GOT3 (cell line): ENCODE data around the gene SAMHD1.
"Not testable (repeated sequence)": the region's sequence is repeated elsewhere in the genome, so short reads cannot be mapped to it uniquely, and the experiment has no call there.

Experiments
- DNase-seq: peaks from one replicate; lab custom pipeline; 2025; ENCODE audit warnings: mixed read lengths; lab: John Stamatoyannopoulos, UW

Gene SAMHD1

DNA sequence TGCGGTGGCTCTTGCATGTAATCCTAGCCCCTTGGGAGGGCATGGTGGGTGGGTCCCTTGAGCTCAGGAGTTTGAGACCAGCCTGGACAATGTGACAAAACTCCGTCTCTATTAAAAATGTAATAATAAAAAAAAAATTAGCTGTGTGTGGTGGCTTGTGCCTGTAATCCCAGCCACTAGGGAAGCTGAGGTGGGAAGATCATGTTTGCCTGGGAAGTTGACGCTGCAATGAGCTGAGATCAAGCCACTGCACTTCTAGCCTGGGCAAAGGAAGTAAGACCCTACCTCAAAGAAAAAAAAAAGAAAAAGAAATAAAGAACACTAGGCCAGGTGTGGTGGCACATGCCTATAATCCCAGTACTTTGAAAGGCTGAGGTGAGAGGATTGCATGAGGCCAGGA lies 4.5 kb upstream of the SAMHD1 start:
- DNase-seq = no peak

DNA sequence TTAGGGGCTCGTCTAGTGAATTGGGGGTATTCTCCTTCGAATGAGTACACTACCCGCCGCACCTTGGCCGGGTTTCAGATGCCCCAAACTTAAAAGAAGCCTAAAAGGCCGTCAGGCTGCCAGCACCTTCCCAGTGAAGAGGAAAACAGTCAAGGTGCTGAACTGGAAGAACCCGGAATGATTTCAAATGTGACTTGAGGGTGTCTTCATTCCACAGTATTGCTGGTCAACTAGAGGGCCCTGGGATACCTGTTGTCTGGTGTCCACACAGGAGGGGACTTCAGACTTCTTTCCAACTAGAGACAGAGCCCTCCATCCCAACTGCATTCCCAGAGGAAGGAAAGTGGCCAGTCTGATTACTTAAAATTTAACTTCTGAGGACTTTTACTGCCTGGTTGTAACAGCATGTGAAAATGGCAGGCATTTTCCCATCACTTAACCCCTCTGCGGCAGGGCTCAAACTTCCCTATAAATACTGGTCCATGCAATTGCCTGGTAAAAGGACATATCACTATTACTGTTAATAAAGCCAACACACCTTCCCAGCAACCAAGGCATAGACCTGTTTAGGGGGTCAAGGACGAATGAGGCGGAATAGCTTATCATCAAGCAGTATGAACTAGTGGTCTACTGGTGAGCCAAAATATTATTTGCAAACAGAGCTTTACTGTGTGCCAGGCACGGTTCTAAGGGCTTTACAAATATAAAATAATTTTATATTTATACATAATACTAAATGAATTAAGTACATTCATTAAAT lies 651 bp upstream of the SAMHD1 start:
- no peak for DNase-seq

DNA sequence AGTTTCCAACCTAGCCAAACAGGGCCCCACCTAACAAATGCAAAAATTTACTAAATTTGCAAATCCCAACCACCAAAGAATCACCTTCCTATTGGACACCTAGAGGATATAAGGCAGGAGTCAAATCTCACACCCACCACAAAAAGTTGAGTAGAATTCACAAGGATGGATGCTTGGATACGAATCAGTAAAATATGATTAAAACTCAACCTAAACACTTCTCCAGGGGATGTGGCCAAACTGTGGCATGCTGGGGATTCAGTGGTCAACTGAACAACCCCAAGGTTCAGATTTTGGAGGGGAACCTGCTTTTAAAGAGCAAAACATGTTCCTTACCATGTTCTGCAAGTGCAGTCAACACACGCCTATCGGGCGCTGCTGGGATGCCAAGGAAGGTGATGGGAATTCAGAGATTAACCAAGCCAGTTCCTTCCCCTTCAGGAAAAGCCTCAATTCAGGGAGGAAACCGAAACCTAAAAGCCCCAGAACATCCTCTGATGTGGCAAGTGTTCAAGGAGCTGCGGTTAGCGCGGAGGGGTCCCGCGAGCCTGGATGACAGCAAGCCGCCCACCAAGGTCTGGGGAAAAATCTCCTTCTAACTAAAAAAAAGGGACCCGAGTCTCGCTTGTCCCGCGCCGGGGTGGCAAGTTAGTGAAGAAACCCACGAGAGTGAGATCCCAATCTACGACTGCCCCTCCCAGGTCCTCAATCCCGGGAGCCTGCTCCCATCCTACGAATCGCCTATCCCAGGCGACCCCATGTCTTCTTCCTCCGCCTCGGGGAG lies 902 bp downstream of the SAMHD1 start:
- no peak for DNase-seq

DNA sequence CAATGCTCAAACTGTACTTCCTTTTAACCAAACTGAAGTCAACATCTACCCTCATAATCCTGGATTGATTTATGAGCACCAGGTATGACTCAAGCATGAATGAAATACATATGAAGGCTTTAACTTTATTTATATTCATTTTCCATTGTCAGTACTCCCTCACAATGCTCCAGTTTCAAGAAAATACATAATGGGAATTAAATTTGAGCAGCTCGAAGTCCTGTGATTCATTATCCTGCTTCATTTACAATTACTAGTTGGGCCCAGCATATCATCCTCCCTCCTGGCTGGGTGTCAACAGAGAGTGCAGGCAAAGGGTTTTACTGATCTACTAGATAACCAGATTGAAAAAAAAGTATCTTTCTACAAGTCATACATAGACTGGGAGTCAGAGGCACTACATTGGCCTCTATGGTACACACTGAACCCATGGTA lies 10.1 kb downstream of the SAMHD1 start:
- no peak for DNase-seq

DNA sequence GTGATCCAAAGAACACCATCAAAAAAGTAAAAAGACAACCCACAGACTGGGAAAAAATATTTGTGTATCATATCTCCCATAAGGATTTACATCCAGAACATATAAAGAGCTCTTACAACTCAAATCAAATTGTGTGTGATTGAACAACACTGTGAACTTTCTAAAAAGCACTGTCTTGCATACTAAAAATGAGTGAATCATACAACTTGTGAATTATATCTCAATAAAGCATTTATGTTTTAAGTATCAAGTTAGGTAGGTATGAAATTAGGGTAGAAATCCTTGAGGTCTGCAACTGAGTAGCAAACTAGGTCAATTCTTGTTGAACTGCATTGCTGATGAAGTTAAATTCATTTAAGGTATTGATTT lies 14.1 kb downstream of the SAMHD1 start:
- no peak for DNase-seq

DNA sequence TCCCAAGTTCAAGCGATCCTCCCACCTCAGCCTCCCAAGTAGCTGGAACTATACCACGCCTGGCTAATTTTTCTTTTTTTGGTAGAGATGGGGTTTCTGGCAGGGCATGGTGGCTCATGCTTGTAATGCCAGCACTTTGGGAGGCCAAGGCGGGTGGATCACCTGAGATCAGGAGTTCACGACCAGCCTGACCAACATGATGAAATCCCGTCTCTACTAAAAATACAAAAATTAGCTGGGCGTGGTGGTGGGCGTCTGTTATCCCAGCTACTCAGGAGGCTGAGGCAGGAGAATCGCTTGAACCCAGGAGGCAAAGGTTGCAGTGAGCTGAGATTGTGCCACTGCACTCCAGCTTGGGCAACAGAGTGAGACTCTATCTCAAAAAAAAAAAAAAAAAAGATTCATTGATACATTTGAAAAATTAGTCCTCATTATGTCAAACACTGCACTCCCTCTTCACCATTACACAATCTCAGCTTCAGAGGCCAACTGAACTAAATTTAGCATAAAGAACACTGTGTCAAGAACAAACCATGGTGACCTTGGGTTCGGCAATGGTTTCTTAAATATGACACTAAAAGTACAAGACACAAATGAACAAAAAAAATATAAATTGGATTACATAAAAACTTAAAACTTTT lies 14.6 kb downstream of the SAMHD1 start:
- not testable (repeated sequence) for DNase-seq

DNA sequence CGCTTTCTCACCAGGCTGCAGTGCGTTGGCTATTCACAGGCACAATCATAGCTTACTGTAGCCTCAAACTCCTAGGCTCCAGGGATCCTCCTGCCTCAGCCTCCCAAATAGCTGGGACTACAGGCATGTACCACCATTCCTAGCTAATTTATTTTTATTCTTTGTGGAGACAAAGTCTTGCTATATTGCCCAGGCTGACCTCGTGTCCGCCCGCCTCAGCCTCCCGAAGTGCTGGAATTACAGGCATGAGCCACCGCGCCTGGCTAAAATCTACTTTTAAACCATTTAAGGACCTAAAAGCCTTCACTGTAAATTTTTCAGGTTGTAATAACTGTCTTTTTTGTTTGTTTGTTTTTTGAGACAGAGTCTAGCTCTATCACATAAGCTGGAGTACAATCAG lies 15.2 kb downstream of the SAMHD1 start:
- no peak for DNase-seq

DNA sequence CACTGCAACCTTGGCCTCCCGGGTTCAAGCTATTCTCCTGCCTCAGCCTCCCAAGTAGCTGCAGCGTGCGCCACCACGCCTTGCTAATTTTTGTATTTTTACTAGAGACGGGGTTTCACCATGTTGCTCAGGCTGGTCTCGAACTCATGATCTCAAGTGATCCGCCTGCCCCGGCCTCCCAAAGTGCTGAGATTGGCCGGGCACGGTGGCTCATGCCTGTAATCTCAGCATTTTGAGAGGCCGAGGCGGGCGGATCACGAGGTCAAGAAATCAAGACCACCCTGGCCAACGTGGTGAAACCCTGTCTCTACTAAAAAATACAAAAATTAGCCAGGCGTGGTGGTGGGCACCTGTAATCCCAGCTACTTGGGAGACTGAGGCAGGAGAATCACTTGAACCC lies 17.9 kb downstream of the SAMHD1 start:
- DNase-seq = not testable (repeated sequence)

DNA sequence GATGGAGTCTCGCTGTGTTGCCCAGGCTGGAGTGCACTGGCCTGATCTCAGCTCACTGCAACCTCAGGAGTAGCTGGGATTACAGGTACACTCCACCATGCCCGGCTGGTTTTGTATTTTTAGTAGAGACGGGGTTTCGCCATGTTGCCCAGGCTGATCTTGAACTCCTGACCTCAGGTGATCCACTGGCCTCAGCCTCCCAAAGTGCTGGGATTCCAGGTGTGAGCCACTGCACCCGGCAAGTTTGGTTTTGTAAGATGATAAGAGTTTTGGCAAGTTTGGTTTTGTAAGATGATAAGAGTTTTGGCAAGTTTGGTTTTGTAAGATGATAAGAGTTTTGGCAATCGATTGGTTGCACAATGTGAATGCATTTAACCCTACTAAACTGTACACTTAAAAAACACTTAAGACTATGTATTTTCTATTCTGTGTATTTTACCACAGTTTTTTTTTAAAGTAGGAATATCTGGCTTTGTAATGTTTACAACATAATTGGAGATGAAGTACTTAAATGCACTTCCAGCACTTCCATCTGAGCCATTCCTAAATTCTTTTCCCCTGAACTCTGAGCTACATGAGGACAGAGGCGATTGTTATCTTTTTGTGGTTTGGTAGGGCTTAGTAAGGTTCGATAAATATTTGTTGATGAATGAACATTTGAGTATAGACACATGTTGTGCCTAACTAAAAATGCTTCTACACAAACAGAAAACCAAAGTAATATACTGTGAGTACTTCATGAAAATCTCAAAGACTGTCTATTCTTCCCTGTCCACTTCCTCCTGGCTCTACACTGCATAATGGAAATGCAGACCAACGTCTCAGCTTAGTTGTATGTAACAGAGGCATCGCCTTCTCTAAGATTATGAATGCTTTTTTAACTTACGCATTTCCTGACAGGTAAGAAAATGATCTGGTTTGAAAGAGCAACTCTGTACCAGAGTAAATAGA lies 18.8 kb downstream of the SAMHD1 start:
- no peak for DNase-seq

DNA sequence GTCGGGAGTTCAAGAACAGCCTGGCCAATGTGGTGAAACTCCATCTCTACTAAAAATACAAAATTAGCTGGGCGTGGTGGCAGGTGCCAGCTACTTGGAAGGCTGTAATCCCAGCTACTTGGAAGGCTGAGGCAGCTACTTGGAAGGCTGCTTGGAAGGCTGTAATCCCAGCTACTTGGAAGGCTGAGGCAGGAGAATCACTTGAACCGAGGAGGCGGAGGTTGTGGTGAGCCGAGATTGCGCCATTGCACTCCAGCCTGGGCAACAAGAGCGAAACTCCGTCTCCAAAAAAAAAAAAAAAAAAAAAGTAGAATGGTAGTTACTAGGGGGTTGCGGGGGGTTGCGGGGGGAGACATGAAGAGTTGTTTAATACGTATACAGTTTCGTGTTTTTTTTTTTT lies 19.4 kb downstream of the SAMHD1 start:
- not testable (repeated sequence) for DNase-seq

DNA sequence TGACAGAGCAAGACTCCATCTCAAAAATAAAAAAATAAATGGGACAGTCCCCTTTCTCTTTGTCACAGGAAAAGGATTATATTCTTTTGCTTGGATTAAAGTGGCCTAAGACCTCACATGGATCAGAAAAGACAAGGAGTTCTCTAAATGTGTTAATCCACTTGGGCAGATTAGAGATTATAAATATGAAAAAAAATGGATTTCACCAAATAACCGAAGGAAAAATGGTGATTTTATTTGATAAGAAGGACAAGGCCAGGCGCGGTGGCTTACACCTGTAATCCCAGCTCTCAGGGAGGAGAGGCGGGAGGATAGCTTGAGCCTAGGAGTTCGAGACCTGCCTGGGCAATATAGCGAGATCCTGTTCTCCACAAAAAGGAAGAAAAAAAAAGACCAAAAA lies 21.8 kb downstream of the SAMHD1 start:
- DNase-seq = no peak

DNA sequence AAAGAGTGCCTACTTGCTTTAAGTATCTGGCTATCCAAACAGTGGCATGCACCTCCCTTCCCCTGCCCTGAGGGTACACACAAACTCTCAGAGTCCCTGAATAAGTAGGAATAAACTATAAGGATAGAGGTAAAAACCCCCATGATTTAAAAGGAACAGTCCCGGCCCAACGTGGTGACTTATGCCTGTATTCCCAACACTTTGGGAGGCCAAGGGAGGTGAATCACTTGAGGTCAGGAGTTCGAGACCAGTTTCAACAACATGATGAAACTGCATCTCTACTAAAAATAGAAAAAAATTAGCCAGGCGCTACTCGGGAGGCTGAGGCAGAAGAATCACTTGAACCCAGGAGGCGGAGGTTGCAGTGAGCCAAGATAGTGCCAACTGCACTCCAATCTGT lies 22.2 kb downstream of the SAMHD1 start:
- no peak for DNase-seq

DNA sequence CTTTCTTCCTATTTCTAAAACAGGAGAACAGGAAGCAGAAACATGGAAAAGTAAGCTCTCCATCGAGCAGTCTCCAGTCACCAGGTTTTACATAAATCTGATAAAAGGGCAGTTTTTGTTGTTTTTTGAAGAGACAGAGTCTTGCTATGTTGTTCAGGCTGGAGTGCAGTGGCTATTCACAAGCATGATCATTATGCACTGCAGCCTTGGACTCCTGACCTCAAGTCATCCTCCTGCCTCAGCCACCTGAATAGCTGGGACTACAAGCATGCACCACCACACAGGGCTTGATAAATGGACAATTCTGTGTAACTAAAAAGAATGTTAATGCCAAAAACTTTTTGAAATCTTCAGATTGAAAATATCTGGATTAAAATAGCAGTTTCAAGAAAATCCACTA lies 23.8 kb downstream of the SAMHD1 start:
- no peak for DNase-seq

DNA sequence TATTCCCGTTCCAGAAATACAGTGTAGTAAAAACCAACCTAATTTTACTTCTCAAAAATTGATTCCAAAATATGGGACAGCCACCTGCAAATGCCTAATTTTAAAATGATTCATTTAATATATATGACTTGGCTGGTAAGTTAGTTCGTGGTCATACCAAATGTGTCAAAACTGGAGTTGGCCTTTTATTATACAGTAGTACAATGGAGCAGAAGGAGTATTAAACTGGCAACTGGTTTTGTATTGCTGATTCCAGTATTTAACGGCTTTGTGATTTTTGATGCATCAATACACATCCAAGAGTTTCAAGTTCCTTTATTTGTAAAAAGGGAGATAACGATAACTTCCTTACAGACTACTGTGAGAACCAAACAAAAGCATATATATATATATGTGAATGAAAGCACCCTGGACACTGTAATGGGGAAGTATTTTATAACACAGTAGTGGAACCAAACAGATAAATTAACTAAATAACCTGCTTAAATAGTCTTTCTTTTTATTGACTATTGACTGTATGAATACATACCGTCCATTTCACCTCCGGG lies 24.8 kb downstream of the SAMHD1 start:
- no peak for DNase-seq

DNA sequence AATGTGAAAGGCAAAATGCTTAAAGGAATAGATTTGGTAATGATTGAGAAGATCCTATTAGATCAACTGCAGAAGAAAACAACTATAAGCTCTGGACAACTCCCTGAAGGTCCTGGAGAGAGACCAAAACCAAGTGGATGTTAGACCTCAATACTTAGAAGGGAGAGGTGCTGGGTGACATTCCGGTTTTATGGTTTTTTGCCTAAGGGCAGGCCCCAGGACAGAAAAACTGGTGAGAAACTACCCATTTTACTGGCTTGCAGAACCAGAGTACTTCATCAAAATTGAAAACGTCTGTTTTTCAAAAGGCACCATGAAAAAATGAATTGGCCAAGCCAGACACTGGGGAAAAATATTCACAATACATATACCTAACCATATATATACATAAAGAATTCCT lies 26.3 kb downstream of the SAMHD1 start:
- DNase-seq = no peak

DNA sequence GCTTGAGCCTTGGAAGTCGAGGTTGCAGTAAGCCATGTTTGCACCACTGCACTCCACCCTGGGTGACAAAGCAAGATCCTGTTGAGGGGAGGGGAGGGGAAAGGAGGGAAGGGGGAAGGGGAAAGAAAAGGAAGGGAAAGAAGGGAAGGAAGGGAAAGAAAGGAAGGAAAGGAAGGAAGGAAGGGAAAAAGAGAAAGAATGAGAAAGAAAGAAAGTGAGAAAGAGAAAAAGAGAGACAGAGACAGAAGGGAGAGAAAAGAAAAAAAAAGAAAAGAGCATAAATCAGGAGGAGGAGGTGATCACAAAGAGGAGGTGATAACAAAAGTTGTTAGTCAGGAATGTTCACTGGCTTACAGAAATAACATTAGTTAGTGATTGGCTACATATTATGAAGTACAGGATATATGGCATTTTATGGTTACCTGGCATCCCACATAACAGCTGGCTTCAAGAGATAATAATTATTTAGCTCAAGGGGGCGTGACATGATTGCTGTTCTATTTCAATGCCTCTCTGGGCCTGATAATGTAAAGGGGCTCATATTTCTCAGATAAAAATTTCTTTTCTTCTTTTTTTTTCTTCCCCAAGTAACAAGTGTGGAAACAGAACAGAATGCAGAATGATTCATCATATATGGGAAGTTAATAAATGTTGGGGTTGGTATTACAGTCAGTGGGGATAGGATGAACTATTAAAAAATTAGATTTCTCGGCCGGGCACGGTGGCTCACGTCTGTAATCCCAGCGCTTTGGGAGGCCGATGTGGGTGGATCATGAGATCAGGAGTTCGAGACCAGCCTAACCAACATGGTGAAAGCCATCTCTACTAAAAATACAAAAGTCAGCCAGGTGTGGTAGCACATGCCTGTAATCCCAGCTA lies 27.1 kb downstream of the SAMHD1 start:
- DNase-seq = no peak

DNA sequence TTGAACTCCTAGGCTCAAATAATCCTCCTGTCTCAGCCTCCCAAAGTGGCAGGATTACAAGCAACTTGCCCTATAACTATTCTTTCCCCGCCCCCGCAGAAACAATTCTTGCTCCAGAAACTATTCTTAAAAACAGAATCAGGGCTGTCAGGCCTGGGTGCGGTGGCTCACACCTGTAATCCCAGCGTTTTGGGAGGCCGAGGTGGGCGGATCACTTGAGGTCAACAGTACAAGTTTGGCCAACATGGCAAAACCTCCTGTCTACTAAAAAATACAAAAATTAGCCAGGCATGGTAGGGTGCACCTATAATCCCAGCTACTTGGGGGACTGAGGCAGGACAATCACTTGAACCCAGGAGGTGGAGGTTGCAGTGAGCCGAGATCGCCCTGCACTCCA lies 31.2 kb downstream of the SAMHD1 start:
- DNase-seq = no peak

DNA sequence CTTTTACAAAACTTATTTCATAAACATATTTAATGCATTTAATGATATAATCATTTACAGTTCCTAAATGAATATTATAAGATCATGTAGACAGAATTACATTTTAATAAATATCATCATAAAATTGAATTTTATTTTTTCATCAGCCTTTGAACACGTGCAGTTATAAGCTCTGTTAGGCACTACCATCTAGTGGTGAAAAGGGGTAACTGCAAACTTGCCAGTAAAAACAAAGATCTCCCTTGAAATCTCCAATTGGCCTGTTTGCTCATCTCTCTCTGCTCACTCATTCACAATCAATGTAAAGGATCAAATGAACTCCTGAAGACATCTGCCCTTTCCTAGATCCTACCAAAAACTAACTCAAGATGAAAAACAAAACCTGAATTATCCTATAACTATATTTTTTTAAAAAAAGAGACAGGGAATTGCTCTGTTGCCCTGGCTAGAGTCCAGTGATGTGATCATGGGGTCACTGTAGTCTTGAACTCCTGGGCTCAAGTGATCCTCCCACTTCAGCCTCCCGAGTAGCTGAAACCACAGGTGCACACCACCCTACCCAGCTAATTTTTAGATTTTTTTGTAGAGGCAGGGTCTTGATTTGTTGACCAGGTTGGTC lies 31.7 kb downstream of the SAMHD1 start:
- DNase-seq = no peak

DNA sequence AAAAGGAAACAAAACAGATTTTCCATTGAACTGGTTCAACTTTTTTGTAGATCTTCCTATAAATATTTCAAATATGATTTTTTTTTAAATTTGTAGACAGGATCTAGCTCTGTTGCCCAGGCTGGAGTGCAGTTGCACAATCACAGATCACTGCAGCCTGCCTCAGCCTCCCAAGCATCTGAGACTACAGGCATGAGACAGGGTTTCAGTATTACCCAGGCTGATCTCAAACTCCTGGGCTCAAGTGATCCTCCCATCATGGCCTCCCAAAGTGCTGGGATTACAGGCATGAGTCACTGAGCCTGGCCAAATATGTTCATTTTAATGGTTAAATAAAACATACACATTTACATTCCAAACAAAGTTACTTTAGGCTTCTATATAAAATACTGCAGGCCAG lies 33.6 kb downstream of the SAMHD1 start:
- no peak for DNase-seq

DNA sequence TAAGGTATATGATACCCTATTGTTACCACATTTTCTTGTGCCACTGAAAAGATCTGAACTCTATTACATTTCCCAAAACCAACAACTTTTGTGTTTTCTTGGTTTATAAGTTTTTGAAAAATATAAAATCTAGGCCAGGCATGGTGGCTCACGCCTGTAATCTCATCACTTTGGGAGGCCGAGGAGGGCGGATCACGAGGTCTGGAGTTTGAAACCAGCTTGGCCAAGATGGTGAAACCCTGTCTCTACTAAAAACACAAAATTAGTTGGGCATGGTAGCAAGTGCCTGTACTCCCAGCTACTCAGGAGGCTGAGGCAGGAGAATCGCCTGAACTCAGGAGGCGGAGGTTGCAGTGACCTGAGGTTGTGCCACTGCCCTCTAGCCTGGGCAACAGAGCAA lies 34.3 kb downstream of the SAMHD1 start:
- DNase-seq = no peak
